GM12873 (cell line): ENCODE measurements around the gene TM9SF1.

Source experiments
- CTCF ChIP-seq: IDR thresholded peaks from 2 replicates; pipeline ENCODE4 v1.5.1; 2012; ENCODE audit warnings: low read depth, mild to moderate bottlenecking, moderate library complexity, low read length, control low read depth; ENCODE audit not compliant: insufficient read depth; ENCODE audit errors: missing control alignments

TM9SF1 gene

DNA sequence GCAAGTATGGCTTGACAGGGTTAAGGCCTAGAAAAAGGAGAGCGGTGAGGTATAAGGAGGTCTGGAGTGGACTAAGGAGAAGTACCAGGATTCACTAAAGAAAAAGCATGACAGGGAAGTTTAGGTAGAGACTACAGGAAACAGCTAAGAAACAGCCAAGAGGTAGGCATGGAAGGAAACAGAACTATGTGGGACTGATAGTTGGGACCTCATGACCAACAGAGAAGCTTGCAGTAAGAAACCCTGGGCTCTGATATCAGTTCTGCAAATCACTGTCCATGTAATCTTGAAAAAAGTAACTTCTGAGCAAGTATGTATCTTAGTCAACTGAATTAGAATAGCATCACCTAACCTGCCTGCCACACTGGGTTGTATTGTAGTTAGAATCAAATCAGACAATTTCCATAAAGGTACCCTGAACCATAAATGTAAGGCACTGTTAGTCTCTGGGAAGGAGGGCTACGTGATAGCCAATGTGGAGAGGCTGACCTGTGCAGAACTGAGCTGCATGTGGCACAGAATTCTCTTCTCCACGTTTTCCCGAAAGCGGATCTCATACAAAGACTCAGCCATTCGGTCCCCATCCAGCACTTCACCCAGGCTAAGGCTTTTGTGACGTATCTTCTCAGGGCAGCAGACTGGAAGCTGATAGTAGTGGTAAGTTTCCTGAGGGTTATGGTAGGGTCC, 912 bp downstream of the TM9SF1 start:
- no peak for TF ChIP-seq CTCF

GRCh38 chr14:24192933-24193332, 2.3 kb downstream of the TM9SF1 start:
- TF ChIP-seq CTCF: no peak

GRCh38 chr14:24190416-24190815, 4.8 kb downstream of the TM9SF1 start:
- no peak for TF ChIP-seq CTCF

- TF ChIP-seq CTCF: no peak
Observed at GRCh38 chr14:24189460-24189859, 5.8 kb downstream of the TM9SF1 start.

GRCh38 chr14:24189059-24189375, 6.2 kb downstream of the TM9SF1 start:
- no peak for TF ChIP-seq CTCF

GRCh38 chr14:24188251-24189058, 6.8 kb downstream of the TM9SF1 start, which contains the start of gene IPO4:
TSS of gene IPO4 (minus strand) at chr14:24188816. CDS start at chr14:24188787, 29 bp downstream.
- no peak for TF ChIP-seq CTCF

- no peak for TF ChIP-seq CTCF
Observed at GRCh38 chr14:24187539-24187915, 7.7 kb downstream of the TM9SF1 start.
